Measurements from ENCODE around the gene SLC8B1. TPM values are rescaled to one million over a fixed set of nuclear protein-coding genes. Genes with fewer than 3 reads are reported as not detected.
"Not testable (repeated sequence)": the region's sequence is repeated elsewhere in the genome, so short reads cannot be mapped to it uniquely, and the experiment has no call there.

Gene SLC8B1
- total RNA-seq, 1 donor from 2014 or later, result 41.1 TPM

- Histone ChIP-seq H3K4me3 (ENCODE audit: low read depth, low read length) (no peak overlapping the region), H3K36me3 (ENCODE audit: control insufficient read depth, insufficient read depth, low read length) (no peaks in the 10 kb centered on the region), H3K27me3 (ENCODE audit: control insufficient read depth, insufficient read depth, low read length) (no peaks in the 10 kb centered on the region)
- no peak for TF ChIP-seq CTCF (IDR thresholded peaks at IDR 0.05; ENCODE audit: insufficient read depth, low read length, poor library complexity, severe bottlenecking)
- no peak for DNase-seq (ENCODE audit: low read depth)
Measured at GRCh38 chr12:113361574-113362370, 26.9 kb upstream of the SLC8B1 start.

GRCh38 chr12:113359939-113360748 is 25.2 kb upstream of the SLC8B1 start:
- no peak for DNase-seq (ENCODE audit: low read depth)
- no peaks in the 10 kb centered on the region for H3K36me3 ChIP-seq (ENCODE audit: control insufficient read depth, insufficient read depth, low read length)
- no peak for TF ChIP-seq CTCF (IDR thresholded peaks at IDR 0.05; ENCODE audit: insufficient read depth, low read length, poor library complexity, severe bottlenecking)
- H3K4me3 ChIP-seq (ENCODE audit: low read depth, low read length), result no peak overlapping the region
- H3K27me3 ChIP-seq (ENCODE audit: control insufficient read depth, insufficient read depth, low read length), result no peaks in the 10 kb centered on the region

- peak overlapping the region; percentile 60 for H3K4me3 ChIP-seq (ENCODE audit: low read depth, low read length)
- H3K27me3 ChIP-seq (ENCODE audit: control insufficient read depth, insufficient read depth, low read length), result no peaks in the 10 kb centered on the region
- H3K36me3 ChIP-seq (ENCODE audit: control insufficient read depth, insufficient read depth, low read length), result no peaks in the 10 kb centered on the region
- DNase-seq (ENCODE audit: low read depth), result no peak
- no peak for TF ChIP-seq CTCF (IDR thresholded peaks at IDR 0.05; ENCODE audit: insufficient read depth, low read length, poor library complexity, severe bottlenecking)
Measured at GRCh38 chr12:113359133-113359938, 24.4 kb upstream of the SLC8B1 start.

- no peaks in the 10 kb centered on the region for H3K27me3 ChIP-seq (ENCODE audit: control insufficient read depth, insufficient read depth, low read length)
- DNase-seq (ENCODE audit: low read depth), result peak; percentile 54
- no peak for TF ChIP-seq CTCF (IDR thresholded peaks at IDR 0.05; ENCODE audit: insufficient read depth, low read length, poor library complexity, severe bottlenecking)
- H3K4me3 ChIP-seq (ENCODE audit: low read depth, low read length), result peak within 1 kb of the TSS; percentile 60
- no peaks in the 10 kb centered on the region for H3K36me3 ChIP-seq (ENCODE audit: control insufficient read depth, insufficient read depth, low read length)
Measured at GRCh38 chr12:113358381-113359132, 23.6 kb upstream of the SLC8B1 start, which contains the start of gene PLBD2. PLBD2 (plus strand) TSS chr12:113358587; CDS start chr12:113358601, 14 bp downstream.

- H3K27me3 ChIP-seq (ENCODE audit: control insufficient read depth, insufficient read depth, low read length); DNase-seq (ENCODE audit: low read depth); H3K4me3 ChIP-seq (ENCODE audit: low read depth, low read length); H3K36me3 ChIP-seq (ENCODE audit: control insufficient read depth, insufficient read depth, low read length): not testable (repeated sequence)
Measured at GRCh38 chr12:113354192-113354591, 19.3 kb upstream of the SLC8B1 start.
